22Rv1 (cell line): Measurements from ENCODE around the gene UBQLN1.

ENCODE experiments used
- CTCF ChIP-seq: fragments of 450-650 bp; IDR thresholded peaks from 2 replicates; pipeline ENCODE4 v1.5.1; 2017; ENCODE audit warnings: mild to moderate bottlenecking
- ZFX ChIP-seq: fragments of 450-650 bp; IDR thresholded peaks from 2 replicates; pipeline ENCODE4 v1.6.1; 2017; ENCODE audit warnings: antibody characterized with exemption, borderline replicate concordance

DNA sequence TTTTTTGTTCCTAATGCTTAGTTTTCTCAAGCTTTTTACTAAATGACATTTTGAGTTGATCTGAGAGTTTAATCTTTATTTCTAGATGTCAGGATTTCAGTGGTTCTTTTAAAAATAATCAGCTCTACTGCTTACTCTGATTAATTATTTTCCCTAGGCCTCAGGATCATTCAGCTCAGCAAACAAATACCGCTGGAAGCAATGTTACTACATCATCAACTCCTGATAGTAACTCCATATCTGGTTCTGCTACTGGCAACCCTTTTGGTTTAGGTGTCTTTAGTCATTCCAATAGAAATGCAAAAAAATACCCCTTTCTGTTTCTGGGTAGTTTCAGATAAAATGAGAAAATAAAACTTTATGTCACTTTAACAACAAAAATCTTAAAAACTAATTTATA lies 90.5 kb downstream of the UBQLN1 start:
- TF ChIP-seq CTCF (no peak), ZFX (no peak)
